ENCODE data around the gene KIRREL1.
A peak's percentile ranks its signal among the peaks of the same experiment; 100 is the strongest.

Gene KIRREL1

GRCh38 chr1:158019171-158019868 lies 25.9 kb downstream of the KIRREL1 start:
- Histone ChIP-seq H3K27me3 (ENCODE audit: insufficient read depth, poor library complexity, severe bottlenecking) (no peaks in the 10 kb centered on the region), H3K27ac (ENCODE audit: poor library complexity, severe bottlenecking) (peak overlapping the region; percentile 98), H3K4me1 (ENCODE audit: insufficient read depth, poor library complexity, severe bottlenecking) (peaks cover 79% of the 10 kb centered on the region), H3K36me3 (ENCODE audit: low read depth) (peaks cover 8% of the 10 kb centered on the region), H3K9me3 (ENCODE audit: severe bottlenecking) (no peaks in the 10 kb centered on the region), H3K4me3 (ENCODE audit: severe bottlenecking) (no peak overlapping the region)
- peak; percentile 11 for TF ChIP-seq CTCF (IDR thresholded peaks at IDR 0.05; ENCODE audit: poor library complexity, severe bottlenecking)
- ATAC-seq (ENCODE audit: low read depth) (peak; percentile 88), DNase-seq (ENCODE audit: low spot score) (peak; percentile 74)

GRCh38 chr1:158020259-158020885 lies 26.9 kb downstream of the KIRREL1 start:
- Histone ChIP-seq H3K27ac (ENCODE audit: poor library complexity, severe bottlenecking) (peak overlapping the region; percentile 98), H3K27me3 (ENCODE audit: insufficient read depth, poor library complexity, severe bottlenecking) (no peaks in the 10 kb centered on the region), H3K36me3 (ENCODE audit: low read depth) (peaks cover 8% of the 10 kb centered on the region), H3K4me3 (ENCODE audit: severe bottlenecking) (no peak overlapping the region), H3K9me3 (ENCODE audit: severe bottlenecking) (no peaks in the 10 kb centered on the region), H3K4me1 (ENCODE audit: insufficient read depth, poor library complexity, severe bottlenecking) (peaks cover 75% of the 10 kb centered on the region)
- ATAC-seq (ENCODE audit: low read depth), result no peak
- DNase-seq (ENCODE audit: low spot score), result no peak
- no peak for TF ChIP-seq CTCF (IDR thresholded peaks at IDR 0.05; ENCODE audit: poor library complexity, severe bottlenecking)

GRCh38 chr1:158020886-158021620 lies 27.6 kb downstream of the KIRREL1 start:
- Histone ChIP-seq H3K4me1 (ENCODE audit: insufficient read depth, poor library complexity, severe bottlenecking) (peaks cover 69% of the 10 kb centered on the region), H3K9me3 (ENCODE audit: severe bottlenecking) (no peaks in the 10 kb centered on the region), H3K4me3 (ENCODE audit: severe bottlenecking) (no peak overlapping the region), H3K27me3 (ENCODE audit: insufficient read depth, poor library complexity, severe bottlenecking) (no peaks in the 10 kb centered on the region), H3K36me3 (ENCODE audit: low read depth) (peaks cover 8% of the 10 kb centered on the region), H3K27ac (ENCODE audit: poor library complexity, severe bottlenecking) (peak overlapping the region; percentile 98)
- TF ChIP-seq CTCF (IDR thresholded peaks at IDR 0.05; ENCODE audit: poor library complexity, severe bottlenecking), result no peak
- no peak for DNase-seq (ENCODE audit: low spot score)
- no peak for ATAC-seq (ENCODE audit: low read depth)

GRCh38 chr1:158021721-158022120 lies 28.3 kb downstream of the KIRREL1 start:
- peak overlapping the region; percentile 98 for H3K27ac ChIP-seq (ENCODE audit: poor library complexity, severe bottlenecking)

More at GRCh38 chr1:158021721-158022120, 28.3 kb downstream of the KIRREL1 start:
- Histone ChIP-seq H3K4me3 (ENCODE audit: severe bottlenecking) (no peak overlapping the region), H3K27me3 (ENCODE audit: insufficient read depth, poor library complexity, severe bottlenecking) (no peaks in the 10 kb centered on the region), H3K9me3 (ENCODE audit: severe bottlenecking) (no peaks in the 10 kb centered on the region), H3K4me1 (ENCODE audit: insufficient read depth, poor library complexity, severe bottlenecking) (peaks cover 62% of the 10 kb centered on the region), H3K36me3 (ENCODE audit: low read depth) (peaks cover 13% of the 10 kb centered on the region)
- DNase-seq (ENCODE audit: low spot score) (no peak), ATAC-seq (ENCODE audit: low read depth) (peak; percentile 28; the same call in 2 of the 3 replicates)
- no peak for TF ChIP-seq CTCF (IDR thresholded peaks at IDR 0.05; ENCODE audit: poor library complexity, severe bottlenecking)

All from RWPE2 (cell line).